GM12878 (cell line): ENCODE results near the gene CTRB1. TPM values are rescaled to one million over a fixed set of nuclear protein-coding genes. Genes with fewer than 3 reads are reported as not detected.

Experiments
- ATAC-seq: fragments of 200-7000 bp; cut with Tn5 transposase; 3 replicates; pipeline ENCODE4 v1.9.1; 2020; ENCODE audit warnings: mild to moderate bottlenecking, moderate library complexity
- BruUV-seq: library from RNA; stranded (reverse); fragments of 400-500 nt; replicated peaks from 2 replicates; lab custom pipeline; 2021; lab: Mats Ljungman, UMichigan
- CTCF ChIA-PET: fragments of 300-600 bp; sonication (Branson Sonifier 250); formaldehyde crosslinking; extraction: SDS; loops from one replicate; lab custom pipeline; 2021; ENCODE audit warnings: inconsistent platforms; lab: Yijun Ruan, JAX
- POLR2A ChIA-PET: fragments of 350-600 bp; formaldehyde crosslinking; extraction: SDS; loops from one replicate; lab custom pipeline; 2021; ENCODE audit warnings: inconsistent platforms; lab: Charles Lee
- RAD21 ChIA-PET: fragments of 300-600 bp; sonication (Branson Sonifier 250); formaldehyde crosslinking; loops from one replicate; lab custom pipeline; 2023; ENCODE audit warnings: antibody characterized with exemption; ENCODE audit not compliant: unreplicated experiment; lab: Charles Lee
- SMC1A ChIA-PET: fragments of 300-600 bp; sonication (Branson Sonifier 250); formaldehyde crosslinking; loops from one replicate; lab custom pipeline; 2023; ENCODE audit not compliant: unreplicated experiment, uncharacterized antibody; lab: Charles Lee
- DNase-seq: peaks from one replicate; pipeline ENCODE4 v3.0.0-alpha.2; 2011; ENCODE audit warnings: low read depth, low spot score
- FAIRE-seq: peaks from 3 replicates; lab custom pipeline; 2011; peaks lifted over from hg19 to GRCh38; lab: Jason Lieb, UNC
- H2AFZ ChIP-seq: 2 replicates; pipeline ENCODE4 v1.6.0; 2011; ENCODE audit warnings: low read depth, low read length, control low read depth; ENCODE audit not compliant: control insufficient read depth
- H3K27ac ChIP-seq: 2 replicates; pipeline ENCODE4 v1.5.1; 2011; ENCODE audit warnings: control low read depth; ENCODE audit not compliant: control insufficient read depth, insufficient read depth
- H3K27me3 ChIP-seq, 2 experiments: replicated peaks in 1 of 2; 2 replicates each; pipeline versions ENCODE4 v1.6.0 to v1.6.1; 2011; ENCODE audit warnings: low read length in 1 of 2; ENCODE audit not compliant: control insufficient read depth in 2 of 2, insufficient read depth in 2 of 2
- H3K36me3 ChIP-seq, 2 experiments: 2 replicates each; pipeline ENCODE4 v1.5.1; 2011; ENCODE audit warnings: low read length in 1 of 2; ENCODE audit not compliant: control insufficient read depth in 2 of 2, insufficient read depth in 2 of 2
- H3K4me1 ChIP-seq: 2 replicates; pipeline ENCODE4 v1.6.1; 2011; ENCODE audit warnings: mild to moderate bottlenecking, low read length, moderate library complexity, mixed read lengths; ENCODE audit not compliant: control insufficient read depth, insufficient read depth
- H3K4me2 ChIP-seq: 2 replicates; pipeline ENCODE4 v1.6.0; 2011; ENCODE audit warnings: control low read depth; ENCODE audit not compliant: control insufficient read depth, insufficient read depth
- H3K4me3 ChIP-seq: fragments of 200-600 bp; sonication (generic); 2 replicates; pipeline ENCODE4 v1.5.1; 2016
- H3K79me2 ChIP-seq: 2 replicates; pipeline ENCODE4 v1.6.0; 2011; ENCODE audit warnings: low read length; ENCODE audit not compliant: control insufficient read depth, insufficient read depth
- H3K9ac ChIP-seq: 2 replicates; pipeline ENCODE4 v1.8.0; 2011; ENCODE audit warnings: low read length, control low read depth, mixed read lengths; ENCODE audit not compliant: control insufficient read depth, insufficient read depth
- H3K9me3 ChIP-seq: replicated peaks from 3 replicates; pipeline ENCODE4 v1.5.1; 2011; ENCODE audit warnings: mild to moderate bottlenecking, low read length; ENCODE audit not compliant: control insufficient read depth, insufficient read depth
- H4K20me1 ChIP-seq: 2 replicates; pipeline ENCODE4 v1.6.0; 2011; ENCODE audit not compliant: control insufficient read depth, insufficient read depth
- CEBPZ ChIP-seq: fragments of 150-350 bp; IDR thresholded peaks from 2 replicates; pipeline ENCODE4 v1.6.1; 2016; ENCODE audit warnings: low read depth, low read length
- HCFC1 ChIP-seq: fragments of 150-350 bp; IDR thresholded peaks from 2 replicates; pipeline ENCODE4 v1.6.1; 2014; ENCODE audit warnings: low read length
- JUNB ChIP-seq: IDR thresholded peaks from 2 replicates; pipeline ENCODE4 v1.6.1; 2016; ENCODE audit warnings: antibody characterized with exemption, mild to moderate bottlenecking
- LARP7 ChIP-seq: fragments of 450-650 bp; IDR thresholded peaks from 2 replicates; pipeline ENCODE4 v1.6.1; 2017; ENCODE audit warnings: mild to moderate bottlenecking
- ZNF274 ChIP-seq: IDR thresholded peaks from one replicate; pipeline ENCODE4 v1.8.0; 2011; ENCODE audit not compliant: insufficient read length, insufficient read depth
- ZNF592 ChIP-seq: fragments of 450-650 bp; IDR thresholded peaks from 2 replicates; pipeline ENCODE4 v1.6.1; 2017; ENCODE audit warnings: mild to moderate bottlenecking, moderate library complexity
- WGBS: methylation state at CpG from one replicate; pipeline ENCODE4 v1.1.6; 2016; ENCODE audit warnings: low lambda C conversion rate; ENCODE audit not compliant: insufficient replicate concordance, insufficient coverage; ENCODE audit errors: missing lambda C conversion rate; 5-methylcytosine and 5-hydroxymethylcytosine counted together
- in situ Hi-C: fragments of 300-500 bp; cut with MboI; formaldehyde crosslinking; loops from 9 replicates; pipeline ENCODE4 v1.14.3; 2018; ENCODE audit warnings: mixed read lengths
- intact Hi-C: fragments of 100-400 bp; cut with micrococcal nuclease; formaldehyde crosslinking; loops from one replicate; pipeline ENCODE4 v1.14.2; 2022; ENCODE audit not compliant: unreplicated experiment
- polyA plus RNA-seq, 11 experiments: library from polyadenylated mRNA; depleted of rRNA in 4 of 11; unstranded in 6 of 11; stranded (reverse) in 5 of 11; fragments of >200 nt; fragmentation: Nextera tagmentation in 4 of 11; fragmentation: Illumina TruSeq in 1 of 11; extraction: Ambion mirVana in 4 of 11; extraction: Trizol in 1 of 11; gene quantifications; 1 replicate in 1 of 11; 2 replicates in 10 of 11; pipeline versions ENCODE4 v1.2.1 to v1.2.3, GENCODE V29; 2011 to 2016; ENCODE audit warnings: inconsistent platforms in 2 of 11, missing spikeins in 2 of 11, low read depth in 1 of 11
- total RNA-seq, 4 experiments: library from RNA; depleted of rRNA in 3 of 4; stranded (reverse); fragments of >200 nt in 3 of 4; fragmentation: Illumina TruSeq in 1 of 4; extraction: Trizol in 1 of 4; gene quantifications; 2 replicates each; pipeline versions ENCODE4 v1.2.1 to v1.2.3, GENCODE V29; 2013 to 2021

The CTRB1 gene
- total and polyA plus RNA-seq, 10 of the 15 experiments (the other 5 are each of a cell fraction or from before 2014, with no cell fraction given), result 0.28 to 4.4 TPM; not detected in 8

GRCh38 chr16:75218256-75219076, at the start of gene CTRB1 (continued):
- peak; percentile 71 for TF ChIP-seq JUNB

GRCh38 chr16:75169899-75170405, 48.8 kb upstream of the CTRB1 start:
- in situ Hi-C loops (no loop called here), intact Hi-C loops (no loop called here)
- ChIA-PET RAD21 (no interaction called here), POLR2A (no interaction called here), SMC1A (interaction anchor here (0.6 kb wide), 1 partner anchor 317 kb away, joined by 3 read pairs; no protein-coding TSS in a partner anchor), CTCF (interaction anchor here (1.1 kb wide), 1 partner anchor 29 kb away, joined by 3 read pairs; no protein-coding TSS in a partner anchor)
- Histone ChIP-seq H3K27ac (no peak overlapping the region), H3K79me2 (no peaks in the 10 kb centered on the region), H3K27me3 (no peaks in the 10 kb centered on the region), H3K9me3 (peaks cover 56% of the 10 kb centered on the region), H3K9ac (no peak overlapping the region), H4K20me1 (no peaks in the 10 kb centered on the region), H2AFZ (no peak overlapping the region), H3K4me1 (no peaks in the 10 kb centered on the region), H3K4me2 (no peak overlapping the region), H3K4me3 (no peak overlapping the region), H3K36me3 (peaks cover 7 to 26% of the 10 kb centered on the region in 2 experiments)
- over 99% methylated on average over 10 of the region's 10 CpGs for WGBS
- BruUV-seq, result TSS peak; percentile 41
- ATAC-seq (no peak), FAIRE-seq (no peak), DNase-seq (no peak)
- TF ChIP-seq LARP7 (no peak), ZNF274 (peak; percentile 84)

GRCh38 chr16:75172578-75172977, 46.2 kb upstream of the CTRB1 start:
- Histone ChIP-seq H4K20me1 (no peaks in the 10 kb centered on the region), H3K4me2 (no peak overlapping the region), H3K36me3 (peaks cover 5 to 13% of the 10 kb centered on the region in 2 experiments), H3K27me3 (no peaks in the 10 kb centered on the region), H3K4me1 (no peaks in the 10 kb centered on the region), H2AFZ (no peak overlapping the region), H3K9ac (no peak overlapping the region), H3K9me3 (peaks cover 48% of the 10 kb centered on the region), H3K79me2 (no peaks in the 10 kb centered on the region), H3K4me3 (no peak overlapping the region), H3K27ac (no peak overlapping the region)
- 97% methylated on average over 4 of the region's 4 CpGs for WGBS
- SMC1A ChIA-PET, result interaction anchor here (0.6 kb wide), 1 partner anchor 226 kb away, joined by 3 read pairs; no protein-coding TSS in a partner anchor
- DNase-seq (no peak), ATAC-seq (no peak), FAIRE-seq (no peak)
- in situ Hi-C loops, result no loop called here
- POLR2A ChIA-PET, result no interaction called here
- BruUV-seq, result no TSS peak
- intact Hi-C loops, result no loop called here
- CTCF ChIA-PET, result no interaction called here
- RAD21 ChIA-PET, result interaction anchor here (0.8 kb wide), 1 partner anchor 26 kb away, joined by 4 read pairs; no protein-coding TSS in a partner anchor
- TF ChIP-seq HCFC1, result no peak
- no peak for TF ChIP-seq LARP7
- TF ChIP-seq ZNF592, result no peak
- TF ChIP-seq CEBPZ, result no peak
